ENCODE results near the gene SORCS3. TPM values are rescaled to one million over a fixed set of nuclear protein-coding genes. Genes with fewer than 3 reads are reported as not detected.

SORCS3 gene
- total RNA-seq, 4 donors from 2014 or later = 0.12 to 0.32 (median 0.15) TPM; not detected in 1

GRCh38 chr10:105148921-105149320 is 507.8 kb downstream of the SORCS3 start:
- DNase-seq (ENCODE audit: low spot score in 2 of 2) = no peak
- WGBS, 2 donors = 88 to 92% methylated on average over 2 of the region's 2 CpGs
- H3K4me3 ChIP-seq (ENCODE audit: low read depth, poor library complexity, severe bottlenecking) = no peak overlapping the region
- intact Hi-C loops (cut with DNase I; ENCODE audit: low total_unique reads) = no loop called here
- no peak for TF ChIP-seq POLR2A (IDR thresholded peaks at IDR 0.05)
- no peak for TF ChIP-seq CTCF (IDR thresholded peaks at IDR 0.05)

- intact Hi-C loops (cut with DNase I; ENCODE audit: low total_unique reads) = no loop called here
- no peak overlapping the region for H3K4me3 ChIP-seq (ENCODE audit: low read depth, poor library complexity, severe bottlenecking)
- DNase-seq (ENCODE audit: low spot score in 2 of 2) = no peak
- TF ChIP-seq CTCF (IDR thresholded peaks at IDR 0.05) = no peak
Observed at GRCh38 chr10:105149371-105149891, 508.3 kb downstream of the SORCS3 start.

GRCh38 chr10:105150259-105150880 is 509.3 kb downstream of the SORCS3 start:
- H3K4me3 ChIP-seq (ENCODE audit: low read depth, poor library complexity, severe bottlenecking) = no peak overlapping the region
- no peak for TF ChIP-seq POLR2A (IDR thresholded peaks at IDR 0.05)
- TF ChIP-seq CTCF (IDR thresholded peaks at IDR 0.05) = no peak
- WGBS, 2 donors = 43% methylated on average over 4 of the region's 4 CpGs
- DNase-seq (ENCODE audit: low spot score in 2 of 2) = no peak
- intact Hi-C loops (cut with DNase I; ENCODE audit: low total_unique reads) = no loop called here

GRCh38 chr10:105154736-105155135 is 513.6 kb downstream of the SORCS3 start:
- intact Hi-C loops (cut with DNase I; ENCODE audit: low total_unique reads) = no loop called here
- no peak overlapping the region for H3K4me3 ChIP-seq (ENCODE audit: low read depth, poor library complexity, severe bottlenecking)
- 72 to 80% methylated on average over 4 of the region's 4 CpGs for WGBS, 2 donors
- TF ChIP-seq POLR2A (IDR thresholded peaks at IDR 0.05) (no peak), CTCF (IDR thresholded peaks at IDR 0.05) (no peak)
- DNase-seq (ENCODE audit: low spot score in 2 of 2) = no peak

GRCh38 chr10:105159268-105159667 is 518.2 kb downstream of the SORCS3 start:
- H3K4me3 ChIP-seq (ENCODE audit: low read depth, poor library complexity, severe bottlenecking) = no peak overlapping the region
- DNase-seq (ENCODE audit: low spot score in 2 of 2) = no peak
- intact Hi-C loops (cut with DNase I; ENCODE audit: low total_unique reads) = no loop called here
- 71% methylated on average over 1 of the region's 1 CpG for WGBS, 2 donors
- TF ChIP-seq CTCF (IDR thresholded peaks at IDR 0.05) (no peak), POLR2A (IDR thresholded peaks at IDR 0.05) (no peak)

GRCh38 chr10:105161149-105161548 is 520.1 kb downstream of the SORCS3 start:
- no peak overlapping the region for H3K4me3 ChIP-seq (ENCODE audit: low read depth, poor library complexity, severe bottlenecking)
- no peak for DNase-seq (ENCODE audit: low spot score in 2 of 2)
- TF ChIP-seq POLR2A (IDR thresholded peaks at IDR 0.05) (no peak), CTCF (IDR thresholded peaks at IDR 0.05) (no peak)
- intact Hi-C loops (cut with DNase I; ENCODE audit: low total_unique reads) = no loop called here
- 75 to 84% methylated on average over 4 of the region's 4 CpGs for WGBS, 2 donors

Data from lower leg skin (tissue), 4 donors.